Limb (tissue), 2 donors: ENCODE data around the gene PTPRT.

Experiments used
- DNase-seq, 2 donors: peaks; one replicate each; pipeline ENCODE4 v3.0.0-alpha.2; 2016; ENCODE audit errors: extremely low spot score in 2 of 2

The PTPRT gene

GRCh38 chr20:42134265-42135098 lies 1055.2 kb downstream of the PTPRT start:
- no peak for DNase-seq

DNA sequence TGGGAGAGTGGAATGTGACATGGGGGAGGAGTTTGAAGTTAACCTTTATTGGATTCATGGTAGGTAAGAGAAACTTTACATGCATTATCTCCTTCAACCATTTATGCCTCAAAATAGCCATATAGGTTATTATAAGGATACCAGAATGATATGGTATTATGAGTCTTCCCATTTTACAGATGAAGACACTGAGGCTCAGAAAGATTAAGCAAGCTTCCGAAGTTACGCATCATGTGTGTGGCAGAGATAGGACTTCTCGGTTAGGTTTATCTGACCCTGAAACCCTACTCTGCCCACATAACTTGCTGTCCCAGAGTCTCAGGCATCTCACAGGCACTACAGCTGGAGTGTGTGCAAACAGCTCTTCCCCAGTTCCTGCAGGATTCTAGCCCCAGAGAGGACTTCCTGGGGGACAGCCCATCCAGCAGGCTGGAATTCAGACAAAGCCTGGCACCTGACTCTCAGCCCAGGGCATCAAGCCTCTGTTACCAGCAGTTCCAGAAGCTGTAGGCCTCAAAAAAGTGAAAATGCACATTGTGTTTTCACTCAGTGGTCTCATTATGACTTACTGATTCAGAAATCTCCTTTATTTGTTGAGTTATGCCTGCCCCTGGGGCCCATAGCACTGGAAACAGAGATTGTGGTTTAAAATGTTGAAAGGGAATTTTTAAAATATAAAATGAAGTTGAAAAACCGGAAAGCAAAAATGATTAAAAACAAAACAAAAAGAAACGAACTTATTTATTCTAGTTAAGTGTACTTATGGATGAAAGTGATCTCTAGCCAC lies 1058.7 kb downstream of the PTPRT start:
- DNase-seq, result no peak

- DNase-seq, result no peak
These were observed 1064.3 kb downstream of the PTPRT start for GRCh38 chr20:42125426-42125825.

DNA sequence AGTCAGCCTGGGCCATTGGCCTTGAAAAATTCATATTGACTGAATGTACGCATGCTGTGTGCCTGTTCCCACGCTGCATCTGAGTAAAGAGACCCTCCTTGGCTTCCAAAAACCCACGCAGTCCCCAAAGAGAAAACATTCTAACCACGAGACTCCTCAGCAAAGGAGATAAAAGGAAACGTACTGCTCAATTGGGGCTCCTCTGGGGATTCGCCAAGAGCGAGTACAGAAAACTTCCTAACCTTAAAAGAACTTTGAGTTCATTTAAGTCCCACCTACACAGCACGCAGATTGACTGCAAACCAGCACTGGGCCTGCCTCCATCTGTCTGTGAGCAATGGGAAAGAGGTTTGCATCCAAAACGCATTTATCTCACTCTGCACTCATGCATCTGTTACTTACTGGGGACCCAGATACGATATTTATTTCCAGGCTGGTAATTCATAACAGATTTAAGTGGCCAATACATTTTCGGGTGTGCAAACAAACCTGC lies 1065.7 kb downstream of the PTPRT start:
- DNase-seq, result peak in 1 of 2 donors; percentile 7

DNA sequence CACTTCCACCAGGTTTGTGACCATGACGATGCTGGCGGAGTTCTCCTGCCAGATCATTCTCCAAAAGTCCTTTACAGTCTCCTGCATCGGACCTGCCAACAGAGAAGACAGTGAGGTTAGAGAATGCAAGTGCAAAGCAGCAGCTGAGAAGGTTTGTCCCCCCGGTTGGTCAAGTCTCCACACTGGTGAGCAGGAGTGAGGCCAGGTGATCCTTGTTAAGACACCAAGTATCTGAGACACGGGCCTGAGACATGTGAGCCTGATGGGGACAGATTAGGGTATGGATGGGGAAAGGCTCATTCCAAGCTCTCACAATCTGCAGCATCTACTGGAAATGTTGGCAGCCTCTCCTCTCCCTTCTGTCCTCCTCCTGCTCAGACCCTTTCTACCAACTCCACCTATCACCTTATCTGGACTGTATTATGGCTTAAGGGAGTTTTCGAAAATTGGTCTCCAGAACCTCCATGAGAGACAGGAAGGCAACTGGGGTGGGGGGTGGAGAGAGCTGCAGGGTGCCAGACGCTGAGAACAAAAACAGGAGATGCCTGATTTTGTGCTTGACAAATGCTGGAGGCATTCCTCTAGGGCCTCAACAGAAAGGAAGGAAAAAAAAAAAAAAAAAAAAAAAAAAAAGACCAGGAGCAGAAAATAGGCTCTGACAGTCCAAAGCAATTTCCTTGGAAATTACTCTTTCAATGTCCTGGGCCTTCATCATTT lies 1071.1 kb downstream of the PTPRT start:
- no peak for DNase-seq

GRCh38 chr20:42118001-42118400 lies 1071.7 kb downstream of the PTPRT start:
- no peak for DNase-seq

DNA sequence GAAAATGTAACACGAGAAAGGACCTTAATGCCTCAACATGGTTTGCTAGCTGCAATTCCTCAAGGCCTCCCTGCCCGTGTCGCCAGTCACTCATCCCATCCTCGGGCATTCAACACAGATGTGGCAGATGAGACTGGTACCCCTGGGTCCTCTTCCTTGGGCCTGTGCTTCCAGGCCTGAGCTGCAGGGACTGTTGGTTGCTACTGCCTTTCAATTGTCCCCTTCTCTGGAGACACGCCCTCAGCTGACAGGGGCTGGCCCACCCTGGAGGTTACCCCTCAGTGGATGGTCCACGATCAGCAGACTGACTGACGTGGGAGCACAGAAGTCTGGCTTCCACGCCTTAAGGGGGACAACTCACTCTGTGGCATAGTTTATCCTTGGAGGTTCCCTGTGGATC lies 1076.5 kb downstream of the PTPRT start:
- DNase-seq, result no peak

- no peak for DNase-seq
These were observed 1077.5 kb downstream of the PTPRT start for GRCh38 chr20:42112161-42112560.

- no peak for DNase-seq
These were observed 1078.4 kb downstream of the PTPRT start for GRCh38 chr20:42111349-42111748.

- DNase-seq, result no peak
These were observed 1079.4 kb downstream of the PTPRT start for GRCh38 chr20:42110301-42110700.

- no peak for DNase-seq
These were observed 1087.7 kb downstream of the PTPRT start for GRCh38 chr20:42102000-42102399.

GRCh38 chr20:42100137-42100704 lies 1089.5 kb downstream of the PTPRT start:
- no peak for DNase-seq

DNA sequence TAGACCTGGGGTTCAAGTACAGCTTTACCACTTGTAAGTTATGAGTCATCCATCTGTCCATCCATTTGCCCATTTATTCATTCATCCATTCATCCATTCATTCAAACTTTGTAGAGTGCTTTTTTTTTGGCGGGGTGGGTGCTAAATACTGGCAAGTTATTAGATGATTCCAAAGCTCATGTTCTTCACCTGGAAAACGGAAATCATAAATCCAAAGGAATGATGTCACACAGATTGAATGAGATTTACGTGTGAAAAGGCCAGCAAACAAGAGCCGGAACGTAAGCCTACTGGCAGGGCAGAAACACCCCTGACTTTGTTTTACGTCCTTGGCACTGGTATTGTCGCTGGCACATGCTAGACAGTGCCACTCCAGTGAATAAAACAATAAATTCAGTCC lies 1090.6 kb downstream of the PTPRT start:
- no peak for DNase-seq

GRCh38 chr20:42098418-42098817 lies 1091.3 kb downstream of the PTPRT start:
- DNase-seq, result no peak

DNA sequence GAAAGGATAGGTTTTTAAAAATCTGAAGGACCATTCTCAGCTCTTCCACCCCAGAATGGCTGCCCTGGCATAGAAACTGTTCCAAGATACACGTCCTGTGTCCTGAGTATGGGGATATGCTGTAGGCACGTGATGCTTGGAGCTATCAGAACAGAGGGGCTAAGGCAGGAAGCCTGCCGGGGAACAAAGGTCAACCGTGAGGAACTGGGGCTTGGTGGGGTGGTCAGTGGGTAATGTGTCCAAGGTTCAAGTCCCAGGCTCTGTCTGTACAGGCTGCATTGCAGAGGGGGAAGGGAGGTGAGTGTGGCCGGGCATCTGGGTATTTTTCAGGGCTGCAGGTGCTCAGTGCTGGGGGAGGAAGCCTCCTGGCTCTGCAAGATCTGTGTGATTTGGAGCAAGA lies 1092.0 kb downstream of the PTPRT start:
- no peak for DNase-seq

GRCh38 chr20:42095221-42095620 lies 1094.5 kb downstream of the PTPRT start:
- no peak for DNase-seq

DNA sequence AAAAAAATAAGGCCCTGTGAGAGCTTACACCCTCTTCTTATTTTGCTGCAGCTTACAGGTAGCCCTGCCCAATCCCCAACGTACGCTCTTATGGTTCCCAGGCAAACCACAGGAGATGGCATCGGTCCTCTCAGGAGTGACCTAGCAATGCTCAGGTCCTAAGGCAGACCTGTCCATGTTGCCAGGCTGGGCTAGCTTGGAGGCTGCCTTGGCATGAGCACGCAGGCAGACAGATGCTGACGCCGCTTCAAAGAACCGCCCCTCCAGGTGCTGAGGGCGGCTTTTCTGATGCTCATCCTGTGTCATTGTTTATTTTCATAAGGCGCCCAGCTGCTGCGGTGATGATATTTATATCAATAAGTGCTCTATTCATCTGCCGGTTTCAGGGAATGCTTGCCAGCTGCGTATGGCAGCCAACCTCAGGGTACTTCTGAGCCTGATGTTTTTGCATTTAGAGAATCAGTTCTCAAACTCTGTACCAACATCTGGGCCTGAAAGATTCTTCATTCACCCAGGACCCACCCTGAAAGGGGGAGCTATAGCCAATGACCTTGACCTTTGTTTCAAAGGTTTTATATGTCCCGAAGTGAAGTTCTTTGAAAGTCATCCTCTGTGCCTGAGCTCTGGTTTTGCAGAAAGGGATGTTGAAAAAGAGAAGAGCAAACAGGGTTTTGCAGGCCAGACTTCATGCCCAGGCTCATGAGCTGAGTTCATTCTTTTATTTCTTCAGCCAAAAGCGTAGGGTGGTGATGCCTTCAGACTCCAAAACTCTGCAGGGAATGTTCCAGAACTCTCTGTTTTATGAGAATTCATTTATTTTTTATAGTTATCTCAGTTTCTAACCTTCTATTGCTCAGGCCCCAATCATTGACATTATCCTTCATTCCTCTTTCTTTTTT lies 1095.9 kb downstream of the PTPRT start:
- no peak for DNase-seq

DNA sequence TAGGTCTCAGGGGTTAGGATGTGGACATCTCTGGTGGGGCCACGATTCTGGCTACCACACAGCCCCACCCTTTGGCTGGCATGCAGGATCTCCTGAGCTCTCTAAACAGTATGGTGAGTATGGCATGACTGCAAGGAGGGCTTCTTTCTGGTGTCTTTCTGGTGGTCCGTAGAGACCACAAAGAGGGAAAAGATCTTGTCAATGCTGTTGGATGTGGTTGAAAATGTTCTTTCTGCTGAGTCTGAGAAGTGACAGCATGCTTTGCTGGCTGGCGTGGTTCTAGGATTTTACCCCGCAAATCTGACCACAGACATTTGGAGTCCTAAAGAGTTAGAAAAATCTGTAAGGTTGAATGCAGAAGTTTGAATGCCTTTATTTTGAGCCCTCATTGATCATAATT lies 1096.7 kb downstream of the PTPRT start:
- no peak for DNase-seq

- no peak for DNase-seq
These were observed 1104.3 kb downstream of the PTPRT start for GRCh38 chr20:42085366-42085765.

DNA sequence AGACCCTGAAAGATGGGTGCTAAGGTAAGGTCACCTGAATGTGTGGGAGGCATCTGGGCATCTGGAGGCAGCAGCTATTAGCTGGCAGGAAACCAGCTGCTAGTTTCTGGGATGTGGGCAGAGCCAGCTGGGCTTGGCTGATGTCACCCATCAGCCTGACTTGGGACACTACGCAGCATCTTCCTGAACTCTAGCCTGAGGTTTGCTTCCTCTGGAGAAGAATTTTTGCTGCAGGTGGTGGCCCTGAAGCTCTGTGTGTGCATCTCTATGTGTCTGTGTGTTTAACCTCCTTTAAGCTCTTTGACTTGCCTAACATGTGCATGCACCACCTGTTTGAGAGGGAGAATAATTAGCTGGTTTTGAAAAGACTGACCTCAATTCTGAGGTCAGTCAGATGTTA lies 1106.4 kb downstream of the PTPRT start:
- DNase-seq, result no peak

DNA sequence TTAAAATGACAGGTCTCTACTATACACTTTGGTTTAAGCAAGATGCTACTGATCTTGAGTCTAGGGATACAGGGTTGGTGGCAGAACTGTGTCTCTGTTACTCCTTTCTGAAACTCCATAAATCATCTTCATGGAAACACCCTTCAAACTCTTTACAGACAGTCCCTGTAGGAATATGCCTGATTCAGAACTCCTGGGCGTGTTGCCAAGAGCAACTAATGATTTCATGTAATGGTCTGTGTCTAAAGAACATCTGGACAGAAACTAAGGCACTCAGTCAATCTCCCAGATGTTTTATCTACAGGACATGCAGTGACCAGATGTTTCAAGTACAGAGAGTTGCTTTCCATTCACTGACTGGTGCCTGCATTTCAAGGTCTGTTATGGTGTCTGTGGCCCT lies 1107.1 kb downstream of the PTPRT start:
- DNase-seq, result peak; percentile 70 to 89
